T47D (cell line): ENCODE results near the gene MERTK.

Experiments used
- DNase-seq, 2 experiments: peaks; one replicate each; pipeline versions ENCODE4 v3.0.0 to v3.0.0-alpha.2; 2011 to 2012; ENCODE audit warnings: low read depth in 1 of 2, low spot score in 1 of 2
- JUND ChIP-seq: IDR thresholded peaks from 2 replicates; pipeline ENCODE4 v1.6.1; 2012; ENCODE audit warnings: low read depth
- in situ Hi-C: cut with HindIII; loops from 2 replicates; pipeline ENCODE4 v1.10.0; 2016; ENCODE audit warnings: low sequenced_read_pairs, low pct_unique_long_range_greater_than_20kb

Gene MERTK

GRCh38 chr2:111978452-111979170, 80.2 kb downstream of the MERTK start:
- TF ChIP-seq JUND = no peak
- in situ Hi-C loops = no loop called here

DNA sequence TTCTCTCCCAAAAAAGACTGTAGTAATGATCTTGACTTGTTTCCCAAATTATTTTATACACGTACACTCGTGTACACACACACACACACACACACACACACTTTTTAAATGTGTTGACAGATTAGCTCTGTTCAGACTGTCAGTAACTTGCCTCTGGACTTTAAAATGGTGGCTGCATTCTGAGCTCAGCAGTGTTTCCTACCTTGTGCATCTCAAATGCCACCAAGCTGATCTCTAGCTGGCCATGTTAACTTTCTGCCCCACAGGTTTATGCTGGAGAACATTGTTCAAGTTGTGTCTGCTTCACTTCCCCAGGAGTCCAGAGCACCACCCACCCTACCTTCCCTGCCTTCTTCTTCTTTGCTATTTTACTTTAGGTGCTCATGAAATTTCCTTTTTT, 83.3 kb downstream of the MERTK start:
- TF ChIP-seq JUND = no peak
- in situ Hi-C loops = no loop called here
- no peak for DNase-seq

More at GRCh38 chr2:111978452-111979170, 80.2 kb downstream of the MERTK start:
- DNase-seq = no peak

DNA sequence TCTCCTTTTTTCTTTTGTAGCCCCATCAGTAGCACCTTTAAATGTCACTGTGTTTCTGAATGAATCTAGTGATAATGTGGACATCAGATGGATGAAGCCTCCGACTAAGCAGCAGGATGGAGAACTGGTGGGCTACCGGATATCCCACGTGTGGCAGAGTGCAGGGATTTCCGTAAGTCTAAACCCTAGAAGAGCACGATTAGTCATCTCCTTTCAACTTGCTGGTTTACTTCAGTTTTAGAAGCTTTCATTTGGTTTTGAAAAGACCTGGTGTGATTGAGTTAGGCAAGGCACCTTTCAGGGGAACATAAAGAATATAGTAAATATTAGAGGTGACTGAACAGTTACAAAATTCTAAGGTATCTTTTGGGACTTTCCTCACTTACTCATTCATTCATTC, 84.4 kb downstream of the MERTK start:
- in situ Hi-C loops = no loop called here
- TF ChIP-seq JUND = no peak

GRCh38 chr2:111983478-111984212, 85.2 kb downstream of the MERTK start:
- in situ Hi-C loops = no loop called here
- TF ChIP-seq JUND = no peak
- no peak for DNase-seq

More for the DNA sequence above, 84.4 kb downstream of the MERTK start:
- DNase-seq = no peak

DNA sequence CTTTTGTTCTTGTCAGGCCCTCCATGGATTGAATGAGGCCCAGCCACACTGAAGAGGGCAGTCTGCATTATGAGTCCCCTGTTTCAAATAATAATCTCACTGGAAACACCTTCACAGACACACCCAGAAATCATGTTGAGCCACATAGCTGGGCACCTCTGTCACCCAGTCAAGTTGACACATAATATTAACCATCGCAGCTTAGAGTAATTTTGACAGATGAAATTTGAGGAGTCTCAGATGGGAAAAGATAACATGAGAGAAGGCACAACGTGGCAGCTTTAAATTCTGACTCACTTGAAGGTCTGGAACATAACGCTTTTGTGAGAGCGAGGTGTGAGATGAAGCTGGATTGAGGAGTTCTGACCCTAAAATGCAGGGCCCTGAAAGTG, 85.8 kb downstream of the MERTK start:
- DNase-seq = peak in 1 of 2 experiments; percentile 29
- in situ Hi-C loops = no loop called here
- no peak for TF ChIP-seq JUND

- TF ChIP-seq JUND = no peak
- DNase-seq = no peak
- in situ Hi-C loops = no loop called here
These were observed 87.1 kb downstream of the MERTK start for GRCh38 chr2:111985514-111985913.

DNA sequence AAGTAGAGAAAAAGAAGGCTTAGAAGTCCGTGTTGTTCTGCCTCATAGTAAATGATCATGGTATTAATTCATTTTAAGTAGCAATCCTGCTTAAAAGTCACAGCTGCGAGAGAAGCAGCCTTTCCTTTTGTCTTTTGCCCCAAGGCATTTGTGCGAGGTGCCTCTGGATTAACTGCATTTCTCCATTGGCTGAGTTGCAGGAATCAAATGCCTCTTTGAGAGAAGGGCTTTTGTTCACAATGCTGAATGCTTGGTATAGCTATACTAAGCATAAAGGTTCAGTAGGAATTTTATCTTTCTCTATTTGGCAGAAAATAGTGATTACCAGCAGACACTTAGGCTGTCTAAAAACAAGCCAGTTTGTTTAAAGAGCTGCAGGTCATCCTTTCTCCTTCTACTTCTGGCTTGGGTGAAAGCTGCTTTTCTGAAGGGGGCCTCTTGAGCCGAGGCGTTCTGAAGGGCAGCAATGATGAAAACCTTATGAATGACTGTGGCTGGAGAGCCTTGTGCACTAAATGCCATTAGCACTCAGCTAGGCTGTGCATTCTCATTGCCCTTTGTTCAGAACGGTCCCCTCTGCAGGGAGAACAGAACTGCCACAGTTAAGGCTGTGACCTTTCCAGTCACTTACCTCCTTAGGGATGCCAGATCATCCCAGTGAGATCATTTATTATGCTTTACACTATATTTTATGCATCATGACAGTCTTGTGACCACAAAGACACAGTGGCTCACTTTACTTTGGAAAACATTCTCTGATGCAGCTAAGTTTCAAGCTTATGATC, 87.9 kb downstream of the MERTK start:
- in situ Hi-C loops = no loop called here
- no peak for TF ChIP-seq JUND
- no peak for DNase-seq

DNA sequence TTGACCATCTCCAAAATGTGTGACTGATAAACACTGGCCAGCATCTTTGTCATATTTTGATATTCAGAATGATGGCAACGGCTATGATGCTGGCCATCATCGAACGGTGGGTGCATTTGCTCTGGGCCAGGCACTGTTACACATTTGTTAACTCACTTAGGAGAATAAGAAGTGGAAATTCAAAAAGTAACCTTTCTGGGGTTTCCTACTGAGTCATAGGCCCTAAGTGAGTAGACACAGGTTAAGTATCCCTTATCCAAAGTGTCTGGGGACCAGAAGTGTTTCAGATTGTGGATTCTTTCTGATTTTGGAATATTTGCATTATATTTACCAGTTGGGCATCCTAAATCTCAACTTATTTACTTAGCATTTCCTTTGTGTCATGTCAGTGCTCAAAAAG, 92.0 kb downstream of the MERTK start:
- in situ Hi-C loops = no loop called here
- DNase-seq = no peak
- no peak for TF ChIP-seq JUND

DNA sequence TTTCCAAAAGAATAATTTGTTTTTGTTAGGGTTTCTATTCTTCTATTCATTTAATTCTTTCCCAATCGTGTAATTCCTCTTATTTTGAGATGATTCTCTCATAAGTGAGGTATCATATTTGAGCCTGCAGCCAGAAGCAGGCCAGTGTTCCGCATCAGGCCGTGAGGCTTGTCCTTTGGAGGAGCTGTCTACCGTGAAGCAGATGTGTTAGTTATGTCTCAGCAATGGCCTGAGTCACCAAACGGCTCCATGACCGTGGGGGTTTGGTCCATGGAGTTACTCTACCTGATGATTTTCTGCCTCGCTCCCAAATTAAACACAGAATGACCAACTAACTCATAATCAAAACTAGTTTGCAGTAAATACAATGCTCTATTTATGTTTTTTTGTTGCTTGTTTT, 92.4 kb downstream of the MERTK start:
- no peak for DNase-seq
- in situ Hi-C loops = no loop called here
- no peak for TF ChIP-seq JUND

DNA sequence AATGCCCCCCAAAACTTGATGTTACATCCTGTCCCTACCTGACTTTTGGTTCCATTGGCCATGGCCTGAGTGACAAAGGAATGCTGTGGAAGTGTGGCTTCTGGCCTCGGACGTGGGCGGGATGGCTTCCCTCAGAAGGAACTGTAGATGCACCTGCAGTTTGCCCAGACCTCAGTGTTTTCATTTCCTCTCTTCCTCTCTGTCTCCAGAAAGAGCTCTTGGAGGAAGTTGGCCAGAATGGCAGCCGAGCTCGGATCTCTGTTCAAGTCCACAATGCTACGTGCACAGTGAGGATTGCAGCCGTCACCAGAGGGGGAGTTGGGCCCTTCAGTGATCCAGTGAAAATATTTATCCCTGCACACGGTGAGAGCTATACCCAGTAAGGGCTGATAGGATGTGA, 95.6 kb downstream of the MERTK start:
- no peak for TF ChIP-seq JUND
- in situ Hi-C loops = no loop called here
- DNase-seq = no peak

GRCh38 chr2:111995148-111995547, 96.7 kb downstream of the MERTK start:
- TF ChIP-seq JUND = no peak
- no peak for DNase-seq
- in situ Hi-C loops = no loop called here

DNA sequence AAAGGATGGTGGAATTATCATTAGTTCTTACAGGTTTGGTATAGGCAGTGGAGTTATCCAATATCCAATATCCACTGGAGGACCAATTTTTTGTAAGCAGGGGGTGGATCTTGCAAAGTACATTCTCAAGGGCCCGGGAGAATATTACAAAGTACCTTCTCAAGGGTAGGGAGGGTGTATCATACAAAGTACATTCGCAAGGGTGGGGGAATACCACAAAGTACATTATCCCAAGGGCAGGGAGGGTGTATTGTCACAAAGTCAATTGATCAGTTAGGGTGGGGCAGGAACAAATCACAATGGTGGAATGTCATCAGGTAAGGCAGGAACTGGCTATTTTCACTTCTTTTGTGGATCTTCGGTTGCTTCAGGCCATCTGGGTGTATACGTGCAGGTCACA, 101.4 kb downstream of the MERTK start:
- TF ChIP-seq JUND = no peak
- no peak for DNase-seq
- in situ Hi-C loops = no loop called here
